Measurements from ENCODE around the gene CCL17. TPM values are rescaled to one million over a fixed set of nuclear protein-coding genes. Genes with fewer than 3 reads are reported as not detected.

Gene CCL17
- total RNA-seq = 1 to 10 TPM; 1.3 to 7.4 TPM

DNA sequence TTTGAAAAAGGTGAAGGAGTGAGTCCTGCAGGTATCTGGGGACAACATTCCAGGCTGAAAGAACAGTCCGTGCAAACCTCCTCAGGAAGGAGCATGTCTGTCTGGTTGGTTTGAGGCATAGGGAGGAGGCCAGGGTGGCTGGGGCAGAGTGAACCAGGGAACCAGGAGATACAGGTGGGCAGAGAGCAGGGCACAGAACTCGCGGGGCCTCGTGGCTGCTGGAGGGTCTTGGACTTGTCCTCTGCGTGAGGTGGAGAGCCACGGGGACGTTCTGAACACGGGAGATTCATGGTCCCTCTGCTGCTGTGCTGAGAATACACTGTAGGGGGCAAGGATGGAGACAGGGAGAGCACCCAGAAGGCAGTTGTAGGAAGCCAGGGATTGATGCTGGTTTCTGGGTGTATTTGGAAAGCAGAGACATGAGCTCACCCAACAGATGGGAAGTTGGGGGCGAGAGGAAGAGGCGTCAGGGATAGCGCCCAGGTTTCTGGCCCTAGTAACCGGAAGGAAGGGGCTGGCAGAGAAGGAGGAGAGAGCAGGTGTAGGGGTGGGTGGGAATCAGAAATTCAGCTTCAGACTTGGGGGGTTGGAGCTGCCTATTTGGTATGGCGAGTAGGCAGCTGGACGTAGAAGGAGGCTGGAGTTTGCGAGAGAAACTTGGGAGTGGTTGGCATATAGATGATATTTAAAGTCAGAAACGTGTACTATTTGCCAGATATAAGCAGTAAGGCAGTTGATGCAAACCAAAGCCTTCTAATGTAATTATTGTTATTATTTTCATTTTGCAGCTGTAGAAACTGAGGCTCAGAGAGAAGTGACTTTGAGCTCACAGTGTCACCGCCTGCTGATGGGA is at the start of gene CCL17:
Gene CCL17, plus strand, starts transcription at position 803 of the 853 bp plus-strand sequence. CDS start 9,166 bp downstream, outside the sequence.
- DNase-seq = no peak
- H3K27ac Mint-ChIP-seq = no peak within 1 kb of the TSS

GRCh38 chr16:57355898-57356414 is 48.6 kb upstream of the CCL17 start:
- Mint-ChIP-seq H3K27ac (no peak overlapping the region), H3K27me3 (ENCODE audit: low read depth) (no peaks in the 10 kb centered on the region), H3K36me3 (ENCODE audit: insufficient read depth in 2 of 2) (no peaks in the 10 kb centered on the region), H3K4me1 (ENCODE audit: low read depth) (peaks cover 16% of the 10 kb centered on the region), H3K4me3 (no peak overlapping the region), H3K9me3 (no peaks in the 10 kb centered on the region)
- DNase-seq (no peak), ATAC-seq (replicated peaks in 1 of 2) (no peak)

More for the DNA sequence above, at the start of gene CCL17:
- H3K27me3 Mint-ChIP-seq (ENCODE audit: low read depth) = no peaks in the 10 kb centered on the region
- peak in 1 of 2 donors; percentile 36 for ATAC-seq (replicated peaks in 1 of 2)
- no peaks in the 10 kb centered on the region for H3K9me3 Mint-ChIP-seq
- peaks cover 8% of the 10 kb centered on the region for H3K4me1 Mint-ChIP-seq (ENCODE audit: low read depth)
- H3K36me3 Mint-ChIP-seq (ENCODE audit: insufficient read depth in 2 of 2) = no peaks in the 10 kb centered on the region
- H3K4me3 Mint-ChIP-seq = no peak within 1 kb of the TSS

DNA sequence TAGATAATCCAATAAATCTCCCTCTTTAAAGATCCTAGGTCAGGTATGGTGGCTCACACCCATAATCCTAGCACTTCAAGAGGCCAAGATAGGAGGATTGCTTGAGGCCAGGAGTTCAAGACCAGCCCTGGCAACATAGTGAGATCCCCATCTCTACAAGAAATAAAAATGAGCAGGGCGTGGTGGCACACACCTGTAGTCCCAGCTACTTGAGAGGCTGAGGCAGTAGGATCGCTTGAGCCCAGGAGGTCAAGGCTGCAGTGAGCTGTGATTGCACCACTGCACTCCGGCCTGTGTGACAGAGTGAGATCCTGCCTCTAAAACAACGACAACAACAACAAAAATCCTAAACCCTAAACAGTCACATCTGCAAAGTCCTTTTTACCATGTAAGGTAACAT is 48.0 kb upstream of the CCL17 start:
- Mint-ChIP-seq H3K9me3 (no peaks in the 10 kb centered on the region), H3K27ac (no peak overlapping the region), H3K4me1 (ENCODE audit: low read depth) (peaks cover 16% of the 10 kb centered on the region), H3K36me3 (ENCODE audit: insufficient read depth in 2 of 2) (no peaks in the 10 kb centered on the region), H3K4me3 (no peak overlapping the region), H3K27me3 (ENCODE audit: low read depth) (no peaks in the 10 kb centered on the region)
- DNase-seq = no peak
- ATAC-seq (replicated peaks in 1 of 2) = no peak

- DNase-seq = no peak
- Mint-ChIP-seq H3K4me3 (no peak overlapping the region), H3K4me1 (ENCODE audit: low read depth) (peaks cover 16% of the 10 kb centered on the region), H3K9me3 (no peaks in the 10 kb centered on the region), H3K27me3 (ENCODE audit: low read depth) (no peaks in the 10 kb centered on the region), H3K27ac (no peak overlapping the region), H3K36me3 (ENCODE audit: insufficient read depth in 2 of 2) (no peaks in the 10 kb centered on the region)
- no peak for ATAC-seq (replicated peaks in 1 of 2)
These were observed 47.1 kb upstream of the CCL17 start for GRCh38 chr16:57357330-57358085.

DNA sequence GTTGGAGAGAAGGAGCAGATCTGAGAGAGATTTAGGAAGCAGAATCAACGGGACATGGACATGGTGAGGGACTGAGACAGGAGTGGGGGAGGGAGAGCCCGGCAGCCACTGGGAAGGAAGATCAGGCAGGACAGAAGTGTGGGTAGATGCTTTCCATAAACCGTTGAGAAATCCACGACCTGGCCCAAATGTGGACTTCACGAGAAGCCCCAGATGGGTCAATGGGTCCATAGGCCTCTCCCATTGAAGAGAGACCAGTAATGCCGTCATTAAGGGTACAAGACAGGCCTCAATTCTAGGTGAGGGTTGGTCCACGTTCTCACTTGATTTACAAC is 46.5 kb upstream of the CCL17 start:
- Mint-ChIP-seq H3K27me3 (ENCODE audit: low read depth) (no peaks in the 10 kb centered on the region), H3K4me1 (ENCODE audit: low read depth) (peaks cover 16% of the 10 kb centered on the region), H3K27ac (no peak overlapping the region), H3K4me3 (peak overlapping the region in 1 of 2 donors; percentile 6), H3K9me3 (no peaks in the 10 kb centered on the region), H3K36me3 (ENCODE audit: insufficient read depth in 2 of 2) (no peaks in the 10 kb centered on the region)
- DNase-seq = no peak
- peak in 1 of 2 donors; percentile 8 for ATAC-seq (replicated peaks in 1 of 2)

- Mint-ChIP-seq H3K9me3 (no peaks in the 10 kb centered on the region), H3K4me3 (peak within 1 kb of the TSS in 1 of 2 donors; percentile 6), H3K36me3 (ENCODE audit: insufficient read depth in 2 of 2) (no peaks in the 10 kb centered on the region), H3K4me1 (ENCODE audit: low read depth) (peaks cover 16% of the 10 kb centered on the region), H3K27me3 (ENCODE audit: low read depth) (peaks cover 2% of the 10 kb centered on the region), H3K27ac (no peak within 1 kb of the TSS)
- ATAC-seq (replicated peaks in 1 of 2) (peak; percentile 91 to 93), DNase-seq (peak; percentile 23 to 53)
These were observed 46.0 kb upstream of the CCL17 start, which contains the start of gene CCL22 for GRCh38 chr16:57358527-57359095. CCL22 (plus strand) TSS chr16:57358783; CDS start chr16:57358817, 34 bp downstream.

GRCh38 chr16:57360321-57360935 is 44.1 kb upstream of the CCL17 start:
- Mint-ChIP-seq H3K36me3 (ENCODE audit: insufficient read depth in 2 of 2) (no peaks in the 10 kb centered on the region), H3K4me3 (no peak overlapping the region), H3K4me1 (ENCODE audit: low read depth) (peaks cover 16% of the 10 kb centered on the region), H3K9me3 (no peaks in the 10 kb centered on the region), H3K27me3 (ENCODE audit: low read depth) (peaks cover 8% of the 10 kb centered on the region), H3K27ac (no peak overlapping the region)
- no peak for DNase-seq
- ATAC-seq (replicated peaks in 1 of 2) = no peak

- no peak for ATAC-seq (replicated peaks in 1 of 2)
- DNase-seq = no peak
- H3K36me3 Mint-ChIP-seq (ENCODE audit: insufficient read depth in 2 of 2) = no peaks in the 10 kb centered on the region
- H3K4me3 Mint-ChIP-seq = no peak overlapping the region
- H3K27ac Mint-ChIP-seq = no peak overlapping the region
- peaks cover 8% of the 10 kb centered on the region for H3K27me3 Mint-ChIP-seq (ENCODE audit: low read depth)
- H3K9me3 Mint-ChIP-seq = no peaks in the 10 kb centered on the region
- peaks cover 16% of the 10 kb centered on the region for H3K4me1 Mint-ChIP-seq (ENCODE audit: low read depth)
These were observed 43.2 kb upstream of the CCL17 start for GRCh38 chr16:57361404-57361803.

DNA sequence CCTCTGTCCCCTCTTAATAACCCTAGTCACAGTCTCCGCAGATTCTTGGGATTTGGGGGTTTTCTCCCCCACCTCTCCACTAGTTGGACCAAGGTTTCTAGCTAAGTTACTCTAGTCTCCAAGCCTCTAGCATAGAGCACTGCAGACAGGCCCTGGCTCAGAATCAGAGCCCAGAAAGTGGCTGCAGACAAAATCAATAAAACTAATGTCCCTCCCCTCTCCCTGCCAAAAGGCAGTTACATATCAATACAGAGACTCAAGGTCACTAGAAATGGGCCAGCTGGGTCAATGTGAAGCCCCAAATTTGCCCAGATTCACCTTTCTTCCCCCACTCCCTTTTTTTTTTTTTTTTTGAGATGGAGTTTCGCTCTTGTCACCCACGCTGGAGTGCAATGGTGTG is 40.4 kb upstream of the CCL17 start:
- DNase-seq = no peak
- no peak for ATAC-seq (replicated peaks in 1 of 2)
- Mint-ChIP-seq H3K4me3 (no peak overlapping the region), H3K9me3 (no peaks in the 10 kb centered on the region), H3K36me3 (ENCODE audit: insufficient read depth in 2 of 2) (no peaks in the 10 kb centered on the region), H3K27ac (no peak overlapping the region), H3K4me1 (ENCODE audit: low read depth) (no peaks in the 10 kb centered on the region), H3K27me3 (ENCODE audit: low read depth) (peaks cover 15% of the 10 kb centered on the region)

- Mint-ChIP-seq H3K27me3 (ENCODE audit: low read depth) (peaks cover 15% of the 10 kb centered on the region), H3K9me3 (no peaks in the 10 kb centered on the region), H3K36me3 (ENCODE audit: insufficient read depth in 2 of 2) (no peaks in the 10 kb centered on the region), H3K27ac (no peak overlapping the region), H3K4me3 (no peak overlapping the region), H3K4me1 (ENCODE audit: low read depth) (no peaks in the 10 kb centered on the region)
- ATAC-seq (replicated peaks in 1 of 2) (no peak), DNase-seq (no peak)
These were observed 38.0 kb upstream of the CCL17 start for GRCh38 chr16:57366544-57367040.

- Mint-ChIP-seq H3K27ac (no peak overlapping the region), H3K9me3 (no peaks in the 10 kb centered on the region), H3K36me3 (ENCODE audit: insufficient read depth in 2 of 2) (no peaks in the 10 kb centered on the region)
These were observed 37.3 kb upstream of the CCL17 start for GRCh38 chr16:57367116-57367752.

More at GRCh38 chr16:57367116-57367752, 37.3 kb upstream of the CCL17 start:
- ATAC-seq (replicated peaks in 1 of 2) = no peak
- no peaks in the 10 kb centered on the region for H3K4me1 Mint-ChIP-seq (ENCODE audit: low read depth)
- H3K27me3 Mint-ChIP-seq (ENCODE audit: low read depth) = peaks cover 15% of the 10 kb centered on the region
- no peak for DNase-seq
- no peak overlapping the region for H3K4me3 Mint-ChIP-seq

Measured in activated T-cell treated with anti-CD3 and anti-CD28 coated beads, Interleukin-2, amount 50 U/mL, for 72 hours (primary cell).